Endodermal cell (in vitro differentiated cells): ENCODE measurements around the gene PSMG4. TPM values are rescaled to one million over a fixed set of nuclear protein-coding genes. Genes with fewer than 3 reads are reported as not detected.

Experiments
- DNase-seq: peaks from one replicate; pipeline ENCODE4 v3.0.0-alpha.2; 2017
- H3K27ac ChIP-seq: 2 replicates; pipeline ENCODE4 v1.5.1; 2013; ENCODE audit warnings: mild to moderate bottlenecking, low read depth, low read length, moderate library complexity
- H3K27me3 ChIP-seq: 2 replicates; pipeline ENCODE4 v1.6.1; 2013; ENCODE audit warnings: mild to moderate bottlenecking, low read length, moderate library complexity; ENCODE audit not compliant: insufficient read depth, control insufficient read depth, poor library complexity, severe bottlenecking
- H3K36me3 ChIP-seq: 2 replicates; pipeline ENCODE4 v1.7.0; 2013; ENCODE audit warnings: mild to moderate bottlenecking, low read length, moderate library complexity; ENCODE audit not compliant: control insufficient read depth, insufficient read depth
- H3K4me1 ChIP-seq: one replicate; pipeline ENCODE4 v1.7.0; 2013; ENCODE audit warnings: low read length; ENCODE audit not compliant: control insufficient read depth, insufficient read depth
- H3K4me3 ChIP-seq: 2 replicates; pipeline ENCODE4 v1.5.1; 2013; ENCODE audit warnings: mild to moderate bottlenecking, low read length, moderate library complexity
- H3K9ac ChIP-seq: 2 replicates; pipeline ENCODE4 v1.6.1; 2013; ENCODE audit warnings: mild to moderate bottlenecking, low read length, moderate library complexity; ENCODE audit not compliant: poor library complexity, severe bottlenecking; ENCODE audit errors: extremely low read depth
- H3K9me3 ChIP-seq: 2 replicates; pipeline ENCODE4 v1.6.1; 2013; ENCODE audit warnings: mild to moderate bottlenecking, low read length, moderate library complexity; ENCODE audit not compliant: control insufficient read depth
- H3K27ac Mint-ChIP-seq: 2 replicates; pipeline ENCODE4 v1.8.0; 2020; ENCODE audit warnings: mixed read lengths
- H3K27me3 Mint-ChIP-seq: 2 replicates; pipeline ENCODE4 v1.8.0; 2021; ENCODE audit warnings: mild to moderate bottlenecking, mixed read lengths; ENCODE audit not compliant: insufficient read depth
- H3K36me3 Mint-ChIP-seq: 2 replicates; pipeline ENCODE4 v1.8.0; 2020; ENCODE audit warnings: low read depth, mixed read lengths
- H3K4me1 Mint-ChIP-seq: 2 replicates; pipeline ENCODE4 v1.8.0; 2020; ENCODE audit warnings: mixed read lengths
- H3K4me3 Mint-ChIP-seq: 2 replicates; pipeline ENCODE4 v1.8.0; 2020; ENCODE audit warnings: mild to moderate bottlenecking, moderate library complexity, mixed read lengths
- H3K9me3 Mint-ChIP-seq: 2 replicates; pipeline ENCODE4 v1.8.0; 2020; ENCODE audit warnings: mild to moderate bottlenecking, mixed read lengths
- WGBS, 2 experiments: methylation state at CpG; one replicate each; pipeline versions ENCODE4 v1.1.5 to v1.1.7; 2013; ENCODE audit warnings: missing lambda C conversion rate in 2 of 2, mixed read lengths in 1 of 2; ENCODE audit not compliant: insufficient coverage in 1 of 2, insufficient read length in 1 of 2; 5-methylcytosine and 5-hydroxymethylcytosine counted together
- total RNA-seq, 2 donors: library from RNA; stranded (reverse); fragmentation: NEBNext Ultra II Directional in 1 of 2; extraction: Animal tissue kit (Norgen Biotek cat#: 25700) in 1 of 2; gene quantifications; 2 replicates in 1 of 2; 3 replicates in 1 of 2; pipeline ENCODE4 v1.2.1, GENCODE V29; 2021
- TF ChIP-seq, protein P1 (sequence below): fragments of 200-600 bp; sonication (generic); conservative IDR thresholded peaks from 2 replicates; pipeline ENCODE4 v1.5.0; 2021; ENCODE audit warnings: antibody characterized with exemption, mild to moderate bottlenecking

PSMG4 gene
- total RNA-seq, 2 donors from 2014 or later: 16.0 to 21.5 TPM

DNA sequence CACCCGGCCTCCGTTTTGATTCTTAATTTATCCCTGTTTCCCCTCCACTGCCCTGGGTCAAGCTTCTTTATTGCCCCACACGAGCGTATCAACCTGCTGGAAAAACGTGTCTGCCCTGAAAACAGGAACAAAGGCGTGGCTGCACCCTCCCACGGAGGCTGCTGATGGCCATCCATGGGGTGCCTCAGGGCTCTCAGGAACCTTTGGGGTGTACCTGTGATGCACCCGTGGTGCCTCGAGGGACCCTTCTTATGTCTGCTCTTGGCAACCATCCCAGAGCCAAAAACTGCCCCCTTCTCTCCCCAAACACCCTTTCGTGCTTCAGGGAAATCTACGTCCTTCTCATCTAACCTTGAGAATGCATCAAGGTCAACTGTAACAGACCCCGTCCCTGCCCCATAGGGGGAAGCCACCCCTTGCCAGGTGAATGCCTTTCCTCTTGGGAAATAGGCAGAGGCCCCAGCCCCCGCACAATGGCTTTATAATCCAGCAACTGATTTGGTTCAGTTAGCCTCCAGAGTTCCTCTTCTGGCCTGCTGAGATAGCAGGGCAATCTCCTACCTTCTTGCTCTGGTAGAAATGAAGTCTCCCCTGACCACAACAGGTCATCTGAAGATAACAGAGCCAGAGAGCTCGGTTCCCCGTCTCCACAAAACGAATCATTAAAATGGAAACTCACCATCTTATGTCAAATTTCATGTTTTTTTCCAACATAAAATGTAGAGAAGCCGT is 29.4 kb downstream of the PSMG4 start:
- H3K9me3 Mint-ChIP-seq: no peaks in the 10 kb centered on the region
- no peak overlapping the region for H3K27ac ChIP-seq
- no peaks in the 10 kb centered on the region for H3K36me3 ChIP-seq
- peak; percentile 23 for DNase-seq
- H3K4me1 ChIP-seq: no peaks in the 10 kb centered on the region
- H3K4me3 ChIP-seq: no peak overlapping the region
- H3K27ac Mint-ChIP-seq: no peak overlapping the region
- TF ChIP-seq, protein P1, sequence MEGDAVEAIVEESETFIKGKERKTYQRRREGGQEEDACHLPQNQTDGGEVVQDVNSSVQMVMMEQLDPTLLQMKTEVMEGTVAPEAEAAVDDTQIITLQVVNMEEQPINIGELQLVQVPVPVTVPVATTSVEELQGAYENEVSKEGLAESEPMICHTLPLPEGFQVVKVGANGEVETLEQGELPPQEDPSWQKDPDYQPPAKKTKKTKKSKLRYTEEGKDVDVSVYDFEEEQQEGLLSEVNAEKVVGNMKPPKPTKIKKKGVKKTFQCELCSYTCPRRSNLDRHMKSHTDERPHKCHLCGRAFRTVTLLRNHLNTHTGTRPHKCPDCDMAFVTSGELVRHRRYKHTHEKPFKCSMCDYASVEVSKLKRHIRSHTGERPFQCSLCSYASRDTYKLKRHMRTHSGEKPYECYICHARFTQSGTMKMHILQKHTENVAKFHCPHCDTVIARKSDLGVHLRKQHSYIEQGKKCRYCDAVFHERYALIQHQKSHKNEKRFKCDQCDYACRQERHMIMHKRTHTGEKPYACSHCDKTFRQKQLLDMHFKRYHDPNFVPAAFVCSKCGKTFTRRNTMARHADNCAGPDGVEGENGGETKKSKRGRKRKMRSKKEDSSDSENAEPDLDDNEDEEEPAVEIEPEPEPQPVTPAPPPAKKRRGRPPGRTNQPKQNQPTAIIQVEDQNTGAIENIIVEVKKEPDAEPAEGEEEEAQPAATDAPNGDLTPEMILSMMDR: no peak
- no peak overlapping the region for H3K4me3 Mint-ChIP-seq
- peaks cover 7% of the 10 kb centered on the region for H3K36me3 Mint-ChIP-seq
- H3K4me1 Mint-ChIP-seq: no peaks in the 10 kb centered on the region
- H3K9me3 ChIP-seq: no peaks in the 10 kb centered on the region
- no peaks in the 10 kb centered on the region for H3K27me3 Mint-ChIP-seq
- H3K9ac ChIP-seq: no peak overlapping the region
- H3K27me3 ChIP-seq: no peaks in the 10 kb centered on the region
- whole genome bisulfite sequencing, 2 experiments: 92 to 94% methylated on average over 11 to 17 of the region's 17 CpGs

DNA sequence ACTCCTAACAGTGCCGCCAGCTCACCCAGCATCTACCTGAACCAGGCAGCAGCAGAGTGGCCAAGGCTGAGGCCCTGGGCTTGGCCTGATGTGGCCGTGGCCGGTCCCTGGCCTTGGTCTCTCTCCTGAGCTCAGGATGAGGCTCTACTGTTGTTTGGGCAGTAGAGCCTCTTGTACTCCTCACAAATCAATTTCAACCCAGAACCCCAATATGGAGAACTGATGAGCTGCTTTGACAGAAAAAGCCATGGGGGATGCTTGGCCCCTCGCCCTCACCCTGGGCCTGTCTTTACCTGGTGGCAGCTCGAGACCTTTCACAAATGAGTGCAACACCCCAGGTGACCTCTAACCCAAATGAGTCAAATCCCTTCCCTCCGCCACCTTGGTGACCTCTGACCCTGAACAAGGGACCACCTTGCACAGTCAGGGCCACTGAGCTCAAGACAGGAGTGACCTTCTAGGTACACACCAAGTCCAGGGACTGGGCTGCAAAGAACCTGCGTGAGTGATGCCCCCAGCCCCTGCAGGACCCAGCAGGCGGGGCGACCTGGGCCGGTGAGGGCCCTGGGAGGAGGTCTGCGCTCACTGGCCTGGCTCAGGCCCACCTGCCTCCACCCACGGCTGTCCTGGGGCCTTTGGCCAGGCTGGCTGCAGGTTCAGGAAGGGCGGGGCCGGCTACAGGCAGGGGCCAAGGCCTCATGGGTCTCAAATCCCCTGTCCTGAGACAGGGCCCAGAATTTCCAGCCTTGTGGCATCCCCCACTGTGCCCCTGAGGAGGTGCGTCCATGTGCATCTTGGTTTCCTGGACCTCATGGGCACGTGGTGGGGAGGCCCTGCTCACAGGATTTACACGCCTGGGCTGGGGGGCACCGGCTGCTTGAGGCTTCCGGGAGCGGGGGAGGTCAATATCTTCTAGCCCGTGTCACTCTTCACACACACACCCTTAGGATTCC is 30.2 kb downstream of the PSMG4 start:
- H3K9ac ChIP-seq: no peak overlapping the region
- no peak overlapping the region for H3K4me3 ChIP-seq
- peak; percentile 44 for DNase-seq
- Mint-ChIP-seq H3K27me3 (no peaks in the 10 kb centered on the region), H3K9me3 (no peaks in the 10 kb centered on the region), H3K27ac (no peak overlapping the region), H3K4me1 (no peaks in the 10 kb centered on the region), H3K4me3 (no peak overlapping the region), H3K36me3 (no peaks in the 10 kb centered on the region)
- H3K27ac ChIP-seq: no peak overlapping the region
- H3K36me3 ChIP-seq: no peaks in the 10 kb centered on the region
- H3K4me1 ChIP-seq: no peaks in the 10 kb centered on the region
- TF ChIP-seq, protein P1: no peak
- H3K9me3 ChIP-seq: no peaks in the 10 kb centered on the region
- no peaks in the 10 kb centered on the region for H3K27me3 ChIP-seq
- WGBS, 2 experiments: 92 to 95% methylated on average over 11 to 21 of the region's 21 CpGs

DNA sequence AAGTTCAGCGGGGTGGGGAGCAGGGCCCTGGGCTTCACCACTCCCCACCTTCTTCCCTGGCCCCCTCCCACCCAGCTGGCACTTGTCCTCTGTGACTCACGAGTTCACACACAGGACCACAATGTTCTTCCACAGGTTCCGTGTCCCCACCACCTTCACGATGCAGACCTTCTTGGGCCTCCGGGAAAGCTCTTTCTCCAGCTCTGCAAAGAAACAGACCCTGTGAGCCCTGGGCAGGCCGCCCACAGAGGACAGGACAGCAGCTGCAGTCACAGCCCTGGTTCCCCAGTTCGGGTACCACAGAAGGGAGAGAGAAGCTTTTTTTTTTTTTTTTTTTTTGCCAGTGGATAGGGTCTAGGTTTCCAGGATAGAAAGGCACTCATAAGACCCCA is 30.9 kb downstream of the PSMG4 start:
- H3K27ac Mint-ChIP-seq: no peak overlapping the region
- no peaks in the 10 kb centered on the region for H3K4me1 Mint-ChIP-seq
- H3K9me3 Mint-ChIP-seq: no peaks in the 10 kb centered on the region
- Histone ChIP-seq H3K27me3 (no peaks in the 10 kb centered on the region), H3K9ac (no peak overlapping the region), H3K4me3 (no peak overlapping the region), H3K4me1 (no peaks in the 10 kb centered on the region), H3K36me3 (no peaks in the 10 kb centered on the region), H3K9me3 (no peaks in the 10 kb centered on the region), H3K27ac (no peak overlapping the region)
- TF ChIP-seq, protein P1: no peak
- peak; percentile 32 for DNase-seq
- H3K4me3 Mint-ChIP-seq: no peak overlapping the region
- no peaks in the 10 kb centered on the region for H3K27me3 Mint-ChIP-seq
- WGBS, 2 experiments: 95% methylated on average over 3 to 7 of the region's 7 CpGs
- no peaks in the 10 kb centered on the region for H3K36me3 Mint-ChIP-seq
